Measurements from ENCODE around the gene ZFP36.

GRCh38 chr19:39377373-39378362 lies 29.0 kb upstream of the ZFP36 start:
- TF ChIP-seq CTCF (IDR thresholded peaks at IDR 0.05): no peak
- no peak for TF ChIP-seq EZH2 (IDR thresholded peaks at IDR 0.05; ENCODE audit: borderline replicate concordance, insufficient read depth, low read depth, low read length, poor library complexity, severe bottlenecking)

All from B cell (primary cell).